Hepatocyte (in vitro differentiated cells): ENCODE results near the gene TEAD3. TPM values are rescaled to one million over a fixed set of nuclear protein-coding genes. Genes with fewer than 3 reads are reported as not detected.

Source experiments
- DNase-seq: peaks from one replicate; pipeline ENCODE4 v3.0.0-alpha.2; 2016; ENCODE audit warnings: low spot score
- H2AFZ ChIP-seq: fragments of 200-600 bp; sonication (generic); 2 replicates; pipeline ENCODE4 v1.6.0; 2016; ENCODE audit warnings: antibody characterized with exemption, mild to moderate bottlenecking
- H3K27ac ChIP-seq: fragments of 200-600 bp; sonication (generic); 2 replicates; pipeline ENCODE4 v1.5.1; 2016; ENCODE audit warnings: mild to moderate bottlenecking
- H3K27me3 ChIP-seq: fragments of 200-600 bp; sonication (generic); 2 replicates; pipeline ENCODE4 v1.6.1; 2016
- H3K36me3 ChIP-seq: fragments of 200-600 bp; sonication (generic); replicated peaks from 2 replicates; pipeline ENCODE4 v1.5.1; 2016; ENCODE audit warnings: low read depth; ENCODE audit not compliant: insufficient read depth
- H3K4me1 ChIP-seq: fragments of 200-600 bp; sonication (generic); 2 replicates; pipeline ENCODE4 v1.5.1; 2016; ENCODE audit warnings: mild to moderate bottlenecking, moderate library complexity; ENCODE audit not compliant: insufficient read depth
- H3K4me2 ChIP-seq: fragments of 200-600 bp; sonication (generic); 2 replicates; pipeline ENCODE4 v1.6.0; 2016
- H3K4me3 ChIP-seq: fragments of 200-600 bp; sonication (generic); 2 replicates; pipeline ENCODE4 v1.5.1; 2016; ENCODE audit warnings: mild to moderate bottlenecking
- H3K79me2 ChIP-seq: fragments of 200-600 bp; sonication (generic); 2 replicates; pipeline ENCODE4 v1.6.0; 2017; ENCODE audit warnings: mild to moderate bottlenecking
- H3K9me2 ChIP-seq: fragments of 200-600 bp; sonication (generic); replicated peaks from 2 replicates; pipeline ENCODE4 v1.6.0; 2017; ENCODE audit warnings: mild to moderate bottlenecking; ENCODE audit not compliant: insufficient read depth
- H3K9me3 ChIP-seq: fragments of 200-600 bp; sonication (generic); 2 replicates; pipeline ENCODE4 v1.5.1; 2016; ENCODE audit warnings: low read depth, mild to moderate bottlenecking
- H4K20me1 ChIP-seq: fragments of 200-600 bp; sonication (generic); 2 replicates; pipeline ENCODE4 v1.6.0; 2016; ENCODE audit warnings: mild to moderate bottlenecking; ENCODE audit not compliant: insufficient read depth, poor library complexity, severe bottlenecking
- CTCF ChIP-seq: fragments of 200-600 bp; sonication (generic); IDR thresholded peaks from 2 replicates; pipeline ENCODE4 v1.5.1; 2016; ENCODE audit warnings: antibody characterized with exemption, mild to moderate bottlenecking; ENCODE audit not compliant: poor library complexity
- EZH2 ChIP-seq: fragments of 200-600 bp; sonication (generic); IDR thresholded peaks from 2 replicates; pipeline ENCODE4 v1.6.1; 2016; ENCODE audit warnings: antibody characterized with exemption, mild to moderate bottlenecking, borderline replicate concordance
- EZH2phosphoT487 ChIP-seq: fragments of 200-600 bp; sonication (generic); IDR thresholded peaks from one replicate; pipeline ENCODE4 v1.6.1; 2018; ENCODE audit warnings: antibody characterized with exemption, mild to moderate bottlenecking, low read depth, moderate library complexity; ENCODE audit not compliant: unreplicated experiment, severe bottlenecking
- WGBS: methylation state at CpG from one replicate; pipeline ENCODE4 v1.1.6; 2016; ENCODE audit warnings: low lambda C conversion rate; ENCODE audit errors: missing lambda C conversion rate; 5-methylcytosine and 5-hydroxymethylcytosine counted together
- polyA plus RNA-seq: library from polyadenylated mRNA; unstranded; fragments of >200 nt; fragmentation: Nextera tagmentation; extraction: Ambion mirVana; gene quantifications from 2 replicates; pipeline ENCODE4 v1.2.1, GENCODE V29; 2016
- total RNA-seq: library from RNA; depleted of rRNA; stranded (reverse); fragments of >200 nt; gene quantifications from 2 replicates; pipeline ENCODE4 v1.2.3, GENCODE V29; 2014

Gene TEAD3
- total and polyA plus RNA-seq, 2 experiments from 2014 or later = 26.3 to 33.0 TPM

- H3K27ac ChIP-seq = no peak overlapping the region
- no peak overlapping the region for H3K4me3 ChIP-seq
- no peak for TF ChIP-seq CTCF
- no peak for TF ChIP-seq EZH2phosphoT487
- no peak for TF ChIP-seq EZH2
- H2AFZ ChIP-seq = no peak overlapping the region
- no peaks in the 10 kb centered on the region for H3K9me3 ChIP-seq
- H4K20me1 ChIP-seq = peaks cover 21% of the 10 kb centered on the region
- H3K36me3 ChIP-seq = no peaks in the 10 kb centered on the region
- no peaks in the 10 kb centered on the region for H3K27me3 ChIP-seq
- no peak overlapping the region for H3K4me2 ChIP-seq
- no peak for DNase-seq
- 94% methylated on average over 4 of the region's 4 CpGs for WGBS
- H3K9me2 ChIP-seq = no peaks in the 10 kb centered on the region
- peaks cover 11% of the 10 kb centered on the region for H3K4me1 ChIP-seq
- peaks cover 3% of the 10 kb centered on the region for H3K79me2 ChIP-seq
These were observed 21.3 kb downstream of the TEAD3 start for GRCh38 chr6:35475573-35475972.

GRCh38 chr6:35474942-35475570 lies 21.8 kb downstream of the TEAD3 start:
- H2AFZ ChIP-seq = no peak overlapping the region
- peaks cover 5% of the 10 kb centered on the region for H3K79me2 ChIP-seq
- H3K4me2 ChIP-seq = no peak overlapping the region
- no peak overlapping the region for H3K27ac ChIP-seq
- no peaks in the 10 kb centered on the region for H3K27me3 ChIP-seq
- no peaks in the 10 kb centered on the region for H3K9me2 ChIP-seq
- WGBS = 92% methylated on average over 20 of the region's 20 CpGs
- H3K9me3 ChIP-seq = no peaks in the 10 kb centered on the region
- H4K20me1 ChIP-seq = peaks cover 26% of the 10 kb centered on the region
- H3K36me3 ChIP-seq = no peaks in the 10 kb centered on the region
- peaks cover 16% of the 10 kb centered on the region for H3K4me1 ChIP-seq
- TF ChIP-seq CTCF (no peak), EZH2phosphoT487 (no peak), EZH2 (no peak)
- DNase-seq = no peak
- H3K4me3 ChIP-seq = no peak overlapping the region

GRCh38 chr6:35474131-35474941 lies 22.5 kb downstream of the TEAD3 start:
- Histone ChIP-seq H3K4me1 (peaks cover 20% of the 10 kb centered on the region), H3K79me2 (peaks cover 12% of the 10 kb centered on the region), H3K4me3 (no peak overlapping the region), H2AFZ (no peak overlapping the region), H3K36me3 (no peaks in the 10 kb centered on the region), H3K9me3 (no peaks in the 10 kb centered on the region), H3K4me2 (no peak overlapping the region), H3K27ac (no peak overlapping the region), H4K20me1 (peaks cover 33% of the 10 kb centered on the region), H3K9me2 (no peaks in the 10 kb centered on the region), H3K27me3 (no peaks in the 10 kb centered on the region)
- WGBS = 94% methylated on average over 14 of the region's 14 CpGs
- TF ChIP-seq EZH2 = no peak
- no peak for TF ChIP-seq EZH2phosphoT487
- no peak for TF ChIP-seq CTCF
- DNase-seq = no peak
